Peyer's patch (tissue), 4 donors: ENCODE results near the gene RSAD1.

Experiments
- POLR2A ChIP-seq, 2 donors: fragments of 450-650 bp; IDR thresholded peaks; one replicate each; pipeline ENCODE4 v1.5.1; 2017; ENCODE audit warnings: antibody characterized with exemption in 2 of 2, mild to moderate bottlenecking in 2 of 2, moderate library complexity in 2 of 2
- TF ChIP-seq, protein P1 (sequence below), 6 experiments: fragments of 450-650 bp in 4 of 6; fragments of 200-600 bp in 2 of 6; sonication (generic) in 1 of 6; IDR thresholded peaks; one replicate each; pipeline ENCODE4 v1.5.1; 2017 to 2019; ENCODE audit warnings: antibody characterized with exemption in 6 of 6, mild to moderate bottlenecking in 3 of 6, moderate library complexity in 1 of 6

DNA sequence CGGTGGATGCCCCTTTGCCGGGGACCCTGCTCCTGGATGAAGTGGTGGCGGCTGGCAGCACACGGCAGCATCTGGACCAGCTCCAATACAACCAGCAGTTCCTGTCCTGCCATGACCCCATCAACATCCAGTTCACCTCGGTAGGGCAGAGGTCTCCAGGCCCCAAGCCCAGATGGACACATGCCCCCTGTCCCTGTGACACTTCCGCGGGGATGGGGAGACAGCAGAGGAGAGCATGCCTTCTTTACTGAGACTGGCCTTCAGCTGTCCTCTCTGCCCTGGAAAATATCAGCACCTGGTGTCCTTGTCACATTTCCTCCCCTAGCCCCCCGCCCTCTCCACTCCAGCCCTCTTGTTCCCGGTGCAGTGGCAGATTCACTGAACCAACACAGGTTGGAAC lies 16.2 kb upstream of the RSAD1 start:
- no peak for TF ChIP-seq POLR2A (IDR thresholded peaks at IDR 0.05)
- TF ChIP-seq, protein P1, sequence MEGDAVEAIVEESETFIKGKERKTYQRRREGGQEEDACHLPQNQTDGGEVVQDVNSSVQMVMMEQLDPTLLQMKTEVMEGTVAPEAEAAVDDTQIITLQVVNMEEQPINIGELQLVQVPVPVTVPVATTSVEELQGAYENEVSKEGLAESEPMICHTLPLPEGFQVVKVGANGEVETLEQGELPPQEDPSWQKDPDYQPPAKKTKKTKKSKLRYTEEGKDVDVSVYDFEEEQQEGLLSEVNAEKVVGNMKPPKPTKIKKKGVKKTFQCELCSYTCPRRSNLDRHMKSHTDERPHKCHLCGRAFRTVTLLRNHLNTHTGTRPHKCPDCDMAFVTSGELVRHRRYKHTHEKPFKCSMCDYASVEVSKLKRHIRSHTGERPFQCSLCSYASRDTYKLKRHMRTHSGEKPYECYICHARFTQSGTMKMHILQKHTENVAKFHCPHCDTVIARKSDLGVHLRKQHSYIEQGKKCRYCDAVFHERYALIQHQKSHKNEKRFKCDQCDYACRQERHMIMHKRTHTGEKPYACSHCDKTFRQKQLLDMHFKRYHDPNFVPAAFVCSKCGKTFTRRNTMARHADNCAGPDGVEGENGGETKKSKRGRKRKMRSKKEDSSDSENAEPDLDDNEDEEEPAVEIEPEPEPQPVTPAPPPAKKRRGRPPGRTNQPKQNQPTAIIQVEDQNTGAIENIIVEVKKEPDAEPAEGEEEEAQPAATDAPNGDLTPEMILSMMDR (IDR thresholded peaks at IDR 0.05) = no peak
